WERI-Rb-1 (cell line): ENCODE measurements around the gene CCNB2.

Experiments
- DNase-seq: peaks from one replicate; pipeline ENCODE4 v3.0.0-alpha.2; 2020
- H3K27ac ChIP-seq: fragments of 250-450 bp; sonication (Bioruptor Pico); 2 replicates; pipeline ENCODE4 v1.5.1; 2020; ENCODE audit warnings: mild to moderate bottlenecking, moderate library complexity
- H3K27me3 ChIP-seq: fragments of 250-450 bp; sonication (Bioruptor Pico); 2 replicates; pipeline ENCODE4 v1.5.1; 2021; ENCODE audit warnings: mild to moderate bottlenecking, low read depth, moderate library complexity; ENCODE audit not compliant: insufficient read depth, severe bottlenecking
- H3K36me3 ChIP-seq: fragments of 250-450 bp; sonication (Bioruptor Pico); 2 replicates; pipeline ENCODE4 v1.5.1; 2020; ENCODE audit warnings: mild to moderate bottlenecking, moderate library complexity
- H3K4me3 ChIP-seq: 2 replicates; pipeline ENCODE4 v1.5.1; 2011; ENCODE audit warnings: low read depth, mild to moderate bottlenecking, control low read depth, low read length
- H3K9me3 ChIP-seq: fragments of 250-450 bp; sonication (Bioruptor Pico); 2 replicates; pipeline ENCODE4 v1.5.1; 2021; ENCODE audit warnings: mild to moderate bottlenecking, moderate library complexity; ENCODE audit not compliant: severe bottlenecking
- CTCF ChIP-seq: IDR thresholded peaks from 2 replicates; pipeline ENCODE4 v1.5.1; 2011; ENCODE audit warnings: low read depth, mild to moderate bottlenecking, control low read depth, inconsistent platforms, low read length

CCNB2 gene

GRCh38 chr15:59169251-59169708 lies 64.3 kb downstream of the CCNB2 start:
- TF ChIP-seq CTCF: no peak
- Histone ChIP-seq H3K27me3 (no peaks in the 10 kb centered on the region), H3K4me3 (no peak overlapping the region), H3K36me3 (no peaks in the 10 kb centered on the region), H3K9me3 (no peaks in the 10 kb centered on the region), H3K27ac (no peak overlapping the region)
- DNase-seq: no peak

- Histone ChIP-seq H3K27me3 (no peaks in the 10 kb centered on the region), H3K27ac (no peak overlapping the region), H3K36me3 (no peaks in the 10 kb centered on the region), H3K9me3 (no peaks in the 10 kb centered on the region), H3K4me3 (no peak overlapping the region)
- DNase-seq: no peak
- TF ChIP-seq CTCF: no peak
Measured at GRCh38 chr15:59170295-59171066, 65.5 kb downstream of the CCNB2 start.

- Histone ChIP-seq H3K36me3 (no peaks in the 10 kb centered on the region), H3K9me3 (no peaks in the 10 kb centered on the region), H3K4me3 (no peak overlapping the region), H3K27ac (no peak overlapping the region), H3K27me3 (no peaks in the 10 kb centered on the region)
- DNase-seq: no peak
- no peak for TF ChIP-seq CTCF
Measured at GRCh38 chr15:59171067-59171397, 66.1 kb downstream of the CCNB2 start.

GRCh38 chr15:59172289-59172901 lies 67.4 kb downstream of the CCNB2 start:
- H3K27ac ChIP-seq: no peak overlapping the region
- no peak for TF ChIP-seq CTCF
- no peaks in the 10 kb centered on the region for H3K9me3 ChIP-seq
- no peaks in the 10 kb centered on the region for H3K27me3 ChIP-seq
- DNase-seq: no peak
- H3K4me3 ChIP-seq: no peak overlapping the region
- H3K36me3 ChIP-seq: no peaks in the 10 kb centered on the region

GRCh38 chr15:59173194-59173593 lies 68.2 kb downstream of the CCNB2 start:
- Histone ChIP-seq H3K27ac (no peak overlapping the region), H3K27me3 (no peaks in the 10 kb centered on the region), H3K36me3 (no peaks in the 10 kb centered on the region), H3K4me3 (no peak overlapping the region), H3K9me3 (no peaks in the 10 kb centered on the region)
- no peak for TF ChIP-seq CTCF
- no peak for DNase-seq
